GM21526 (cell line): ENCODE results near the gene GPR183.

Experiments used
- ATAC-seq: cut with Tn5 transposase; IDR thresholded peaks from one replicate; pipeline ENCODE4 v1.9.1; 2021; ENCODE audit warnings: moderate library complexity; ENCODE audit not compliant: unreplicated experiment, low FRiP score

Gene GPR183, protein sequence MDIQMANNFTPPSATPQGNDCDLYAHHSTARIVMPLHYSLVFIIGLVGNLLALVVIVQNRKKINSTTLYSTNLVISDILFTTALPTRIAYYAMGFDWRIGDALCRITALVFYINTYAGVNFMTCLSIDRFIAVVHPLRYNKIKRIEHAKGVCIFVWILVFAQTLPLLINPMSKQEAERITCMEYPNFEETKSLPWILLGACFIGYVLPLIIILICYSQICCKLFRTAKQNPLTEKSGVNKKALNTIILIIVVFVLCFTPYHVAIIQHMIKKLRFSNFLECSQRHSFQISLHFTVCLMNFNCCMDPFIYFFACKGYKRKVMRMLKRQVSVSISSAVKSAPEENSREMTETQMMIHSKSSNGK

DNA sequence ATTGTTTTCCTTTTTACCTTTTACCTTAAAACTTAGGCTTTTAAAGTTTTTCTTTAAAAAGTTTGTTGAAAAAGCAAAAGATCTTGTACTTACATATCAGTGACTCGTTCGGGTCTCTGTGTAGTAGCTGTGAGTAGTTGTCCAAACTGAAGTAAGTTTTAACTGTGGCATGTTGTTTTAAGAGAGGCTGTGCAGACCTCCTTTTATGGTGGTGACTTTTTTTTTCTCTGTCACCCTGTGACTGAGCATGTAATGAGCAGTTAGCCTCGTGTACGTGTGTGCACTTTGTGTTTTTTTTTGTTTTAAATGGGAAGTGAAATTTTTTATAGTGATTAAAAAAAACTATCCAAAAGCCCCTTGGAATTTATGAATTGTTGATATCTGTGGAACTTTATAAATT lies at the start of gene GPR183:
Gene GPR183 (minus strand): TSS at position 153 of the 400 bp plus-strand sequence. CDS start 11,254 bp downstream, outside the sequence.
- ATAC-seq = peak; percentile 68

DNA sequence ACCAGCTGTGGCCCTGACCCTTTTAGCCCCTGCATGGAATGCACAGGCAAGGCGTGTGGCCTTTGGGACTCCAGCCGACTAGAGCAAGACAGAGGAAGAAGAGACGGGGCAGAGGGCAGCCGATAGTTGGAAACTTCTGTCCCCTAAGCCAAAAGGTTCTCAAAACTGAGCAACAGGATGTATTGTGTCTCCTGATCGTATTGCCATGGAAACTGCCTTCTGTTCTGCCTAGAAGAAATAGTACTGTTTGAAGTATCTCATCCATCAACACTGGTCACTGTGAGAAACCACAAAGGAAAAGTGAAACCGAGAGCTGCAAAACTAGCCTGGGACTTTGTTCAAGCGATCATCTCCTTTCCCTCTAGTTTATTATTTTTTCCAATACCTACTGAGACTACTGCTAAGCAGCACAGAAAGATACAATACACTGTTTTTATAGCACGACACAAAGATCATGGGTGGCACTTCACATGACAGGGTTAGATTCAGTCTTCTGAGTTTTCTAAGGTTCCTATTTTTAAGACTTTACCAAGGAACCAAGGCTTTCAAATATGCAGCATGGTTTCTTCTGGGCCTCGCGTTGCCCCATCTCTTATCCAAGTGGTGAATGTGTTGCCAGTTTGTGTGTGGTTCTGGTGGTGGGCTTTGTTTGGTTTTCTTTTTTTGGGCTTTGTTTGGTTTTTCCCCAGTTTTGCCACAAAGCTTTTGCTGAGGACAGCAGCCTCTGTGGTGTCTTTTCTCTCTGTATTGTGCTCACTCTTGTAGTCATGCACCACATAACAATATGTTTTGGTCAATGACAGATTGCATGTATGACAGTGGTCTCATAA lies 49.3 kb upstream of the GPR183 start:
- ATAC-seq = peak; percentile 49

DNA sequence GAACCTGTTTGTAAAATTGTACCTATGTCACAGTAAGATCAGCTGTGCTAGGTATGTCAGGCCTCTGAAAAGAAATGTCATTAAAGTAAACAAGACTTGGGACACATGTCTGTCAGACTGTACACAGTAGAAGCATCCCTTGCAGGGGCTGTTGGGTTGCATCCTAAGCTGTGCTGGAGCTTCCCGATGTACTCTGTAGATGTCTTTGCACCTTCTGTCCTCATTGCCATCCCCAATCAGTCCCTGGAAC lies 48.7 kb upstream of the GPR183 start:
- ATAC-seq = no peak

DNA sequence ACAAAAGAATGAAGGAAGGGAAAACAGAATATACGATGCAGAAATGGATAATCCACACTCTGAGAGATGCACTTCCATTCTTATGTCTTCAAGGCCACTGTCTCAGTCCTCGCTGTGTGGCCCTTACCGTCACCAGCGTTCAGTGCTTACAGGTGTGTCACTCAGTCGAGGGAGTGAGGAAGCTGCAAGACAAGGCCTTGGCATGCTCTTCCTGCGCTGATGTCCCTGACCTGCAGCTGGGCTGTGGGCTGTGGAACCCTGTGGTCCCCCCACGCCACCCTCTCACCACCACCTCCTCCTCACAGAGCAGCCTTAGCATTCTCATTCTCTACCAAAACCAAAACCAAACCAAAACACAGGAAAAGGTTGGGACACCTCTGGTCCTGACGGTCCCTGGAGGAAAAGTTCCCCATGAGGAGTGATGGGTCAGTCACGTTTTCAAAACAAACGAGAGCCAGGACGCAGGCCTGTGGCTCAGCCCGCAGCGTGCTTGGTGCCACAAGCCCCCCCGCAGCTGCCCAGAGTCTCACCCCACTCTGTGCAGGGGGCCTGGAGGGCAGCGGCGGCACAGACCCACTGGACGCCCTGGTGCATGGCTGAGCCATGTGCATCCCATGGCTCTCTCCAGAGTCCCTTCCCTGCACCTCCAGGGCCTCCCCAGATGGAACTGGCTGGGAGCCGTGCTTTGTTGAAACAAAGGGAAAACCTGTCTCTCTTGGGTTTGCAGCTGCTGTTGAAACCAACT lies 48.2 kb upstream of the GPR183 start:
- no peak for ATAC-seq

DNA sequence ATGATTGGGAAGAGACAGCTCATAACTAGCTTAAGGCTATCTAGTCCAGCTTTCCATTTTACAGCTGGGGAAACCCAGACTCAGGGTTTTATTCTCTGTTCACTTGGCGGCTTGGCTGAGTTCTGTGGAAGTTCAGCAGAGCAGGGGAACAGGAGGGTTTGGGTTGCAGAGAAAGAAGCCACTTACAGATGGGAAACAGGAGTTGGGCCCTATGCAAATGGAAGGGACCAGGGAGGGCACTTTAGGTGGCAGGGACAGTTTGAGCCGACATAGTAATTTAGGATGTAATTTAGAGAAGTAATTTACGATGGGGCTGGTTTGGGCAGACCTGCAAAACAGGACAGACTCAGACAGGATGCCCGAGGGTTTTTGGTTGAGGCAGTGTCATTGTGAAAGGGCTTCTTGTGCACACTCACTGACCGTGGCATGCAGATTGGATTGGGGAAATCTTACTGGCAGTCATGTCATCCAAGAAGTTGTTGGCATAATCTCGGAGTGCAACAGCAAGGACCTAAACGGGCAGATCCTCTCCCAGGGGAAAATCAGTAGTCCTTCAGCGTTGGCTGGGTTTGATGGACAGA lies 47.3 kb upstream of the GPR183 start:
- no peak for ATAC-seq

DNA sequence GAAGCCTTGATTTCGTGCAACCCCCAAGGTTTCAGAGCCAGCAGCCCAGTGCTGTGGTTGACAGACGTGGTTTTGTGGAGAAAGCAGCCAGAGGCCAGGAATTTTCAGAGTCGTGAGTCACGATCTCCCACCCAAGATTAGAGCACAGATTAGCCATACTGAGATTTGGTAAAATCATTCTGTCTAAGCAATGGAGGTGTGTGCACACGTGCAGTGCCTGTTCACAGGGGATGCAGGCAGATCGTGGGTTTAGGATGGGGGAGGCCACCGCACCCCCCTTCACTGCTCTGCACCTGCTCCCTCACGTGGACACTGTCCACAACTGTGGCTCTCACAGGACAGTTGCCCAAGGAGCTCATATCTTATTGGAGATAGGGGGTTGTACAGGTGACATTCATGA lies 46.6 kb upstream of the GPR183 start:
- ATAC-seq = no peak

DNA sequence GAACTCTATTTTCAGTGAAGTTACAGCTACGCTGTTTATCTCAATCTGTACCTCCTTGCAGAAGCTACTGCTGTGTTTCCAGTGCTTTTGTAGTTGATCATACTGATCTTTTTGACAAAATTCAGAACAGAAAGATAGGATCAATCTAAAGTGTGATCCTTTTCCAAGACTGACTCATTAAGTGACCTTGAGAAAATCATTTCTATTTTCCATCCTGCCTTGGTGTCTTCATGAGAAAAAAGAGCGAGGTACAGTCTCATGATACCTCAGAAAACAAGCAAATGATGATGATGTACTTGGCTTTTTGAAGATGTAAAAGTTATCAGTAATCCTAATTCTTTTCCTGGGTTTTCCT lies 46.0 kb upstream of the GPR183 start:
- ATAC-seq = no peak

DNA sequence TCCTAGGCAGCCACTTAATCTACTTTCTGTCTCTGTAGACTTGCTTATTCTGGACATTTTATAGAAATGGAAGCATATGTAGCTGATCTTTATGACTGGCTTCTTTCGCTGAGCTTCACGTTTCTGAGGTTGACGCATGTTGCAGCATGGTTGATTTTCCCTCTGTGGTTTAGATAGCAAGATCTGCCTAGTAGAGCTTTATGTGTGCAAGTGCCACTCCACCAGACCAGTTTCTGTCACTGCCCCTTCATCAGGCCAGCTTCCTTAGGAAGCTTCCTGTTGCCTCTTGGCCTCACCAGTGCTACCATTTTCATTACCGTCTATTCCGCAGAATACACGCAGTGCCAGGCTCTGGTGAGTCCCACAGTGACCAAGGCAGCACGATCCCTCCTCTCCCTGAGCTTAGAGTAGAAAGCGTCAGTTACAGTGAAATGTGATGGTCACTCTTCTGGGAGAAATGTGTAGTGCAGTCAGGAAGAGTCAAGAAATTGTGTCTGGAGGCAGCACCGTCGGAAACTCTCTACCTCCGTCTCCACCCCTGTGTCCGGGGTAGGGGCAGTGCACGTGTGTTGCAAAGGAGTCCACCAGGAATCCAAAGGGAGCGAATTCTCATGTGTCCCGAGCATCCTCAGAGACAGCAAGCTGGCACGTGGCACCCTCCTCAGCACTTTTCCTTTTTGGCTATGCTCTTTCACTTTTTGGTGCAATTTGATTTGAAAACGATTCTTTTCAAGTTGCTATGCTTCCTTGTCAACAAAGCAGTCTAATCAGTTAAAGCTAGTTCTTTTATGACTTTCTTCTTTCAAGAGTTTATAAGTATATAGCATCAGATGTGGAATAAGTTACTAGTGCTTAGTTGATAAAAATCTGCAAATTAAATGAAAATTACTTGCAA lies 45.4 kb upstream of the GPR183 start:
- no peak for ATAC-seq

DNA sequence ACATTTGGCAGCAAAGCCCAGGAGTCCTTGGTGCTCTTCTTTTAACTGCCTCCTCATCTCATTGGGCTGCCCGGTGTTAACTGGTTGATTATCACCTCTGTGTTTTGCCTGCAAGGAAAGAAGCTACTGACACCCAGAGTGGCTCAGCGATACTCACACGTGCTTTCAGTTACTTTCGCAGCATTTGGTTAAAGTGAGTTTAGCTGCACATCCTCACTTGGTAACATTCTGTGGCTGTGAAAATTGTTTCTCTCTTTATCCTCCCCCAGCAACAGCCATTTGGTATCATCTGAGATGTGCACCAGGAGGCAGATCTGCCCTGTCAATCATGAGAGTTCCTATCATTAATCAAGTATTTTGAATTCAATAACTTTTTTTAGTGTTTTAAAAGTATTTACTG lies 44.6 kb upstream of the GPR183 start:
- no peak for ATAC-seq

DNA sequence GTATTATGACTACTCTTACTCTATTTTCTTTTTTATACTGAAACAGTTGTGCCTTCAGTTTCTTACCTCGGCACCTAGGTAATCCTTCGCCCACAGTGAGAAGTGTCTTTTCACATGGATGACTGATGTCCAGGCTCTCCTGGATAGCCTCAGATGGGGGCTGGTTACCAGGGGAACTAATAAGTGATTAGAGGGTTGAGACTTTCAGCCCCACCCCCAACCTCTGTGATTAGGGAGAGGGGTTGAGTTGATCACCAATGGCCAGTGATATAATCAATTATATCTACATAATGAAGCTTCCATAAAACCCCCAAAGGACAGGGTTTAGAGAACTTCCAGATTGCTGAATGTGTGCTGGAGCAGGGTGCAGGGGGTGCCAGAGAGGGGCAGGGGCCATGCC lies 43.0 kb upstream of the GPR183 start:
- no peak for ATAC-seq

DNA sequence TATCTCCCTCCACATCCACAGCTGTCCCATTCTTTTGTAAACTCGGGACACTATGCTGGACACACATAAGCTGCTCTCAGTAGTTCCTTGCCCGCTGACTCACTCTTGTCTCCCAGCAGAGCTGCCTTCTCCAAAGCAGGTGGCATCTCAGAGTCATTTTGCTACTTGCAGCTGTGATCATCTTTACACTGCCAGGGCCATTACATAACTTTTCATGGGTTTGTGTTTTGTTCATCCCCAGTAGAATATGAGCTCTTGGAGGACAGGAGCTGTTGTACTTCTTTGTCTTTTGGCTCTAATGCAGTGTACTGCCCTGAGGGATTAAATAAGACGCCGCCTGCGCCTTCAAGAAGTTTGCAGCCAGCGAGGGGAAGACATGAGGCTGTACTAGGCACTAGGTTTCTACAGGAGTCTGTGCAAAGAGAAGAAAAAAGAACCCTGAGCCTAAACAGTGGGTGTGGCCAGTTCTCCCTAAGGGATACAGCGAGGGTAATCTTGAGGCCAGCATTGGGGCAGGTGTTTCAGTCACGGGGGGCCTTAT lies 40.8 kb upstream of the GPR183 start:
- no peak for ATAC-seq

DNA sequence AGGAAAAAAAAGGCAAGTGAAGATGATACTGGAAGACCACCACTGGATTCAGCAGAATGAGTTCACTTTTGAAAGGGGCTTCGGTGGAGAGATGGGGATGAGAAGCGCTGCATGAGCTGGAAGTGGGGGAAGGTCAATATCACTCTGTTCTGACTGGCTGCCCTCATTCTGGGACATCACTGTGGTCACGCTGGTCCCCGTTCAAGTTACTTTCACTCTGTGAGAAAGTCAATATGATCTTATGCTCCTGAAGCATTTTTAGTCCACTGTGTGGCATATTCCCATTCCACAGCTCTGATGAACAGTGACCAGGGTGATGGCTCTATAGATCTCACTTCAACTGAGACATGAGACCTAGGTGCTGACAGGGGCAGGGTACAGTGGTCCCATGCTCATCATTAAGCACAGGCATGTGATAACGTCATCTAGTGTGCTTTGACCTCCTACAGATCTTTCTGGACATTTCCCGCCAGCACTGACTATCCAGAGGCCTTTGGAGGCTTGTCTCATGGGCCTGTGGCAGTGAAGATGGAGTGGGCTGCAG lies 40.2 kb upstream of the GPR183 start:
- no peak for ATAC-seq

DNA sequence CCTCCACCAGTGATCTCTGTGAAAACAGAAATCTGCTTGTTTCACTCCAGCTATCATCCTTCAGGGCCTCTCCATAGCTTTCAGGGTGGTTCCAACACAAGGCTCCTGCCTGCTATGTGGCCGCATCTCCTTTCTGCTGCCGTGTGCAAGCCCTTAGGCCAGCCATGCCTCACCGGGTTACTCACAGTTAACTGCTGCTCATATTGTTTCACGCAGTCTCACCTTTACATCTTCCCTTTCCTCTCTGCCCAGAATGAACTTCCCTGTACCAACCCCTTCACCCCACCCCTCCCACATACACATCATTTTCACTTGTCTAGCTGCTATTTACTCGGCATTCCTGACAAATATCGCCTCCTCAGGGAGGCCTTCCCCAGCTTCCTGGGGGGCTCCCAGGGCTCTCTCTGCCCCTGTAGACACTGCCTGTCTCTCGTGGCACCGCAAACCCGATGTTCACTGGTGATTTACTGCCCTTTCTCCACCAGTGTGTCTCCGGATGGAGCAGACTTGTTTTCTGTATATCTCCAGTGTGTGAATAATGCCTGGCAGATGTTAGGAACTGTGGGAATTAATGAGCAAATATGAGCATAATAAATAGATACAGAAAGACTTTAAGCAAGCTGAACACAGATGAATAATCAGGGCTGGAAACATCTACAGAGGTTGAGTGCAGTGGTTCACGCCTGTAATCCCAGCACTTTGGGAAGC lies 39.3 kb upstream of the GPR183 start:
- no peak for ATAC-seq

DNA sequence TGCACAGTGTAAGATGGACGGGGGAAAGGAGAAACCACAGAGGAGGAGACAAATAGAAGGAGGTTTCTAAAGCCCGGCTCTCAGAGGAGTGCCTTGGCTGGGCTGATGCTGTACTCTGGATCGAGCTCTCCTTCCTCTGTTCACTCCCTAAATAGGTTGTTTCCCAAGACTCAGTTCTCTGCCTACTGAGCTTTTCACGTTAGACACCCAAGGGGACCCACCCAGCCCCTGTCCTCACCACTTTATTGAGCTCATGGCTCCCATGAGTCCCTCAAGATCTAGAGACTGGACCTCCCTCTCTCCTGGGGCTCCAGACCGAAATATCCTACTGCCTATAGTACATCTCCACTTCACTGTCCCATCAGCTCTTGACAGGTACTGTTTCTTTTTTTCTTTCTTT lies 38.1 kb upstream of the GPR183 start:
- ATAC-seq = no peak

DNA sequence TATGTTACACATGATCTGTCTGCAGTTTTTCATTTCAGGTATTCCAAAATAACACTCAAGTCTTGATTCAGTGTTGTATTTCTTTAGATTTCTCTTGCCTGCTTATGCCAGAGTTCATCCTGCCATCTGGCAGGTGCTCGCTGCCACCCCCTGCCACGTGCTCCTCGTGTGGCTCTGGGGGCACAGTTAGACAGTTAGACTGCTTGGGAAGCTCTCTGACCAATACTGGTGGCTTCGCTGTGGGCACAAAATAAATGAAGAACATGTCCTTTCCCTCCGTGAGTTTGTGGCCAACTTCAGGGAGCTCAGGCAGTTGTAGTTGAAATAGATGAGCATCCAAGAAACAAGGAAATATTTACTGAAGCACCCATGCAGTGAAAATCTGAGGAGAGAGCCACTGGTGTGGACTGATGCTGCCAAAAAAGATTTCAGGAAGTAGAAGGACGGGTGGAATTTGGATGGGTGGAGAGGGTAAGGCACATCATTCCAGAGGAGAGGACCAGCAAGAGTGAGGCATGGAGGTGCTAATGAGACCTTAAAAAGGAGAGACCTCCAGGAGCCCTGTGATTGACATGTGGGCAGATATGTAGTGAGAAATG lies 37.5 kb upstream of the GPR183 start:
- no peak for ATAC-seq

DNA sequence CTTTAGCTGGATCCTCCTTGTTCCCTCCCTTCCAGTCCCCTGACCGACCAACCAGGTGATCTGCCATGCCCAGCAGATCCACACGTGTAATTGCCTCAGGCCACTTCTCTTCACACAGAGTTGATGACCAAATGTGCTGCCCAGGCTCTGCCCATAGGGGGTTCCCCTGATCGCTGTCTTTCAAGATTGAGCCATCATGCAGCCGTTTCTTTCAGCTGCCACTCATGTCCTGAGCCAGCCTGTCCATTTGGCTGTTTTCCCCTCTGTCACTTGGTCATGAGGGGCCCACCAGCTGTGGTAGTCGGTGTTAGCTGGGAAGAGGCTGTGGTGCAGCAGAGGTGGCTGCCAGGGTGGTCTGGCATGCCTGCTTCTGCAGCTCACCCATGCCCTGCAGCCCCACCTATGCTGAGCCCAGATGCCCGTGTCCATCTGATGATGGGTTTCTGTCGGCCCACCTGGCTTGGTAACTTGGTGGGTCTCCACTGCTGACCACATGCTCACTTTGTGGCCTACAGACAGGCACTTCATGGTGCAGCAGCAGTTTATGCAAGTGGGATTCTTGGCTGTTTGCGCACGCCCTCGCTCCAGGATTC lies 35.6 kb upstream of the GPR183 start:
- ATAC-seq = no peak

DNA sequence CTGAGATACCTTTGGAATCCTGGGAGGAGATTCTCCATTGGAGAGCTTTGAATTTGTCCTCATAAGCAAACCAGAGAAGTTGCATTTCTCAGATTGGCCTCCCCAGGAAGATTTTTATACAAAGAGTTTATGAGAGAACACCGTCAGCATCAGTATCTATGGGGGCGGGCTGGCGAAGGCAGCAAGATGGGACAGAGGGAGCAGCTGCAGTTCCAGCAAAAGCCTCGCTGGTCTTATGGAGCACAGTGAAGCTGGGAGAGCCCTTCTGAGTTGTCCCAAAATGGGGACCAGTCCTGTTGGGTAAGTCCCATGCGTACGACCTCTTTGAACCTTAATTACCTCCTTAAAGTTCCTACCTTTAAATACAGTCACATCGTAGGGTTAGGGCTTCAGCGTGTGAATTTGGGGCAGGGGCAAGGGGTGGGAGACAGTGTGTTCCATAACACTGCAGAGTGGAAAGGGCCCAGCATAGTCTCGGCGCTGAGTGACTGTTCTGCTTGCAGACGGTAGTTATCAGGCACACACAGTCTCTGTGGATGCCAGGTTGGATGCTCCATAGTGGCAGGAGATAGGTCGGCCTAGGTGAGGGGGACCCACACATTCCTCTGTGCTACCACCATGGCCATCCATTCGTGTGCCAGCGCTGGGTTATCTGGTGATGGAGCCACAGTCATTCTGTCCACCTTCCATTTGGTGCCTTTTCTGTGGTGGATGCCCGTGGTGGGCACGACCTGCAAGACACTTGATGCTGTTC lies 34.9 kb upstream of the GPR183 start:
- no peak for ATAC-seq

DNA sequence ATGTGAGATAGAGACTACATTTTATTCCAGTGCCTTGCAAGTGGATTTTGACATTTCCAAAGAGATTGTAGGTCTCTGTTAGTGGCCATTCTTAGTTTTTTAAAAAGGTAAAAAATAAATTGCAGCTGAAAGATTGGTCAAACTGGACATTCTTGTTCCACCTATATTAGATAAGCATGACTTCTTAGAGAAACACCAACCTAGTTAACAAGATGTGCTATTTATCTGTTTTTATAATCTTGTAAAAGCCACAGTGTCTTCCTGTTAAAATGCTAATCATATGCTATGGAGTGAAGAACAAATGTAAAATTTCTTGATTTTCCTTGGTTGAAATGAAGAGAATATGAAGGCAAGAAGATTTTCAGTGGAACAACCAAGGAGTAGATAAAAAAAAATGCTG lies 33.4 kb upstream of the GPR183 start:
- no peak for ATAC-seq
